Measurements from ENCODE around the gene MTX1.
"Not testable (repeated sequence)": the region's sequence is repeated elsewhere in the genome, so short reads cannot be mapped to it uniquely, and the experiment has no call there.

Gene MTX1

GRCh38 chr1:155188268-155188667 lies 20.2 kb upstream of the MTX1 start:
- no peak for DNase-seq (ENCODE audit: low read depth in 2 of 2)

- not testable (repeated sequence) for DNase-seq (ENCODE audit: low read depth in 2 of 2)
Observed at GRCh38 chr1:155189926-155190325, 18.6 kb upstream of the MTX1 start.

DNA sequence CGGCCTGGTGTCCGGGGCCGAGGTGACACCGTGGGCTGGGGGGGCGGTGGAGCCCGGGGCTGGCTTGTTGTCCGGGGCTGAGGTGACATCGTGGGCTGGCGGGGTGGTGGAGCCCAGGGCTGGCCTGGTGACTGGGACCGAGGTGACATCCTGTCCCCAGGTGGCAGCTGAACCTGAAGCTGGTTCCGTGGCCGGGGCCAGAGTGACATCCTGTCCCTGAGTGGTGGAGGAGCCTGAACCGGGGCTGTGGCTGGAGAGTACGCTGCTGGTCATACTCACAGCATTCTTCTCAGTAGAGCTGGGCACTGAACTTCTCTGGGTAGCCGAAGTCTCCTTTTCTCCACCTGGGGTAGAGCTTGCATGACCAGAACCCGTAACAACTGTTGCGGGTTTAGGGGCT lies 16.6 kb upstream of the MTX1 start:
- no peak for DNase-seq (ENCODE audit: low read depth in 2 of 2)

- DNase-seq (ENCODE audit: low read depth in 2 of 2), result no peak
Observed at GRCh38 chr1:155192346-155193274, 15.9 kb upstream of the MTX1 start.

GRCh38 chr1:155193275-155193990 lies 15.1 kb upstream of the MTX1 start:
- DNase-seq (ENCODE audit: low read depth in 2 of 2), result peak; percentile 71 to 77

- DNase-seq (ENCODE audit: low read depth in 2 of 2), result not testable (repeated sequence)
Observed at GRCh38 chr1:155193991-155194240, 14.6 kb upstream of the MTX1 start.

- DNase-seq (ENCODE audit: low read depth in 2 of 2), result no peak
Observed at GRCh38 chr1:155195201-155196102, 13.0 kb upstream of the MTX1 start.

GRCh38 chr1:155196103-155196892 lies 12.2 kb upstream of the MTX1 start:
- no peak for DNase-seq (ENCODE audit: low read depth in 2 of 2)

DNA sequence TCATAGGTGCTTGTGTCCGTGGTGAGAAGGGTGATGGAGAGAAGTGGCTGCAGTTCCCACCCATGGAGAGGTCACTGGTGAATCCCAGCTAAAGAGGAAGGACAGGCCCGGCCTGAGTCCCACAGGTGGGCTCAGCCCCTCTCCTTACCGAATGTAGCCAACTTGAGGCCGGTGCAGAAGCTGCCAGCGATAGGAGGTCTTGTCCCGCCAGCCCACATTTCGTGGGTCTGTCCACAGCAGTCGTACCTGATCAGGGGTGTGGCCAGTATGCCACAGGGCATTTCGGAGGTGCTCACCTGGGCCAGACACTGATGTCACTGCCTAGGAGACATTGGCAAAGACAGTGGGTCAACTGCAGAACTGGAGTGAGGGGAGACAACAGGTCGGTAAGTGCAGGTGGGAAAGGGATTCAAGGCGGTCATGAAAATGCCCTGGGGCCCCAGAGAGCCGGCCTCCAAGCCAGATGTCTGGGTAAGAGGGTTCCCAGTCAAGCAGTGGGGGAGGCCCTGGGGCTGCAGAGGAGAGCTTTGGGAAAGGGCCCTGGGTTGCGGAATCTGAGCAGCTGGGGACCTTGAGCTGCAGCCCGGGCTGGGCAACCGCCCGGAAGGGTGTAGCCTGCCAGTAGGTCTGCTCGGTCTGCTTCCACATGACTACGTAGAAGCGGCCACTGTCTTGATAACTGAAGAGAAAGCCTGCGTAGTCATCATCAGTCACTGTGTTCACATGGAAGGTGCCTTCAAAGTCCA lies 11.4 kb upstream of the MTX1 start:
- DNase-seq (ENCODE audit: low read depth in 2 of 2), result no peak

DNA sequence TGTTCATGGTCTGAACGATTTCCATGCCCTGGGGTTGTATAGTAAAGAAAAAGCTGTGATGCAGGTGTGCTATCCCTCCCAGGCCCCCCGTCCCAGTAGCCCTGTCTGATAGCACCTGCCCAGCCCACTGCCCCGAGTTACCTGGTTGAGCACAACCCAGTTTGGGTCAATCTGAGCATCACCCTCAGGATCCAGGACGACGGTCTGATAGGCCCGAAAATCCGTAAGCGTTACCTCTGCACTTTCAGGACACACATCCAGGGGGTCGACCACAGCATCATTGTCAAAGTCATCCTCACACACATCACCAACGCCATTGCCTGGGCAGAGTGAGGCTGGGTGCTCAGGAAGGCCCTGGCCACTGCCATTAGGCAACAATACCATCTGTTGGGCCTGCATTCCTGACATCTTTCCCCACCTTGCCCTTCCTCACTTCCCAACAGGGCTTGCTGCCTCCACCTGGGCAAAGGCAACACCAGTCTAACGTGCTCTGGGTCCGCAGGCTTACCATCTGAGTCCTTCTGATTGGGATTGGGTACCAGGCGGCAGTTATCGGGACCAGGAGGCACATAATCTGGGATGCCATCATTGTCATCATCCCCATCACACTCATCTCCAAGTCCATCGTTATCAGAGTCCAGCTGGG lies 10.5 kb upstream of the MTX1 start:
- DNase-seq (ENCODE audit: low read depth in 2 of 2), result no peak

- DNase-seq (ENCODE audit: low read depth in 2 of 2), result no peak
Observed at GRCh38 chr1:155198547-155198906, 10.0 kb upstream of the MTX1 start.

DNA sequence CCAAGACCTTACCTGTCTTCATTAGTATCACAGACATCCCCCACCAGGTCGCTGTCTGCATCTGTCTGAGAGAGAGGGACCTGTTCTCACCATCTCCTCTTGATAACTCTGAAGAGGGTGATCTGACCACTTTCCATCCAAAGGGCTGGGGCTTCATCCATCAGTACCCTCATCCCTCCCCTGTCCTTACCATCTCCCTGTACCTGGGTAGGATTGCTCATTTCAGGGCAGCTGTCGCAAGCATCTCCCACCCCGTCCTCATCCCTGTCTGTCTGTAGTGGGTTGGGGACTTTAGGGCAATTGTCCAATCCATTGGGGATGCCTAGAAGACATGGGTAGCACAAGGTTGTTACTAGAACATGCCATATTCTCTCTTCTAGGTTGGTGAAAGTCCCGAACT lies 8.7 kb upstream of the MTX1 start:
- no peak for DNase-seq (ENCODE audit: low read depth in 2 of 2)

- no peak for DNase-seq (ENCODE audit: low read depth in 2 of 2)
Observed at GRCh38 chr1:155200920-155201319, 7.6 kb upstream of the MTX1 start.

- no peak for DNase-seq (ENCODE audit: low read depth in 2 of 2)
Observed at GRCh38 chr1:155202198-155202597, 6.3 kb upstream of the MTX1 start.

- DNase-seq (ENCODE audit: low read depth in 2 of 2), result no peak
Observed at GRCh38 chr1:155202731-155203515, 5.6 kb upstream of the MTX1 start.

DNA sequence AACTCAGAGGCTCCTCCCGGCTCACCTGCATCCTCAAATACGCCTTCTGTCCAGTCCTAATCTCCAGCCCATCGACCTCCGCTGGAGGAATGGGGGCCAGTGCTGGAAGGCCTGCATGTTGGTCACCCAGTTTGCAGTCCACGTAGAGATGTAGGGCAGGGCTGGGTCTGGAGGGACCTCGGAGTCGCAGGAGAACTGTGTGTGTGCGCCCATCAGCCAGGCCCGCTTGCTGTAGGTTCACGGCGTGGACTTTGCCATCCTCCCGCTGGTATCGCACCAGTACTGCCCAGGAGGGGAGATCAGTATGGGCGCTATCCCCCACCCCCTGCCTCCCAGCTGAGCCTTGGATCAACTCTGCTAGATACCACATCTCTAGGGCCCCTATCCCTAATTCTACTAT lies 3.5 kb upstream of the MTX1 start:
- DNase-seq (ENCODE audit: low read depth in 2 of 2), result no peak

GRCh38 chr1:155205969-155206593 lies 2.4 kb upstream of the MTX1 start:
- no peak for DNase-seq (ENCODE audit: low read depth in 2 of 2)

GRCh38 chr1:155206891-155207805 lies 1.3 kb upstream of the MTX1 start:
- DNase-seq (ENCODE audit: low read depth in 2 of 2), result peak; percentile 78 to 89
